HepG2 (cell line): ENCODE data around the gene UST. TPM values are rescaled to one million over a fixed set of nuclear protein-coding genes. Genes with fewer than 3 reads are reported as not detected.

Source experiments
- ATAC-seq: fragments of 200-7000 bp; cut with Tn5 transposase; 3 replicates; pipeline ENCODE4 v1.9.1; 2020; ENCODE audit warnings: mild to moderate bottlenecking, moderate library complexity
- BruUV-seq: library from RNA; stranded (reverse); fragments of 400-500 nt; replicated peaks from 2 replicates; lab custom pipeline; 2021; lab: Mats Ljungman, UMichigan
- CTCF ChIA-PET: fragments of 300-600 bp; formaldehyde crosslinking; extraction: SDS; loops from one replicate; lab custom pipeline; 2021; ENCODE audit warnings: low total read pairs, inconsistent platforms, low intra/inter-chr PET ratio; lab: Yijun Ruan, JAX
- POLR2A ChIA-PET: fragments of 350-600 bp; sonication (Branson Sonifier 250); formaldehyde crosslinking; loops from one replicate; lab custom pipeline; 2020; ENCODE audit warnings: antibody characterized with exemption, inconsistent platforms; lab: Yijun Ruan, JAX
- DNase-seq: peaks from one replicate; pipeline ENCODE4 v3.0.0-alpha.2; 2015; ENCODE audit warnings: low spot score
- FAIRE-seq: peaks from 3 replicates; lab custom pipeline; 2011; peaks lifted over from hg19 to GRCh38; lab: Jason Lieb, UNC
- H2AFZ ChIP-seq: one replicate; pipeline ENCODE4 v1.6.1; 2011; ENCODE audit warnings: low read length, inconsistent platforms
- H3K27ac ChIP-seq: fragments of 300-600 bp; 3 replicates; pipeline ENCODE4 v1.8.0; 2011; ENCODE audit warnings: mixed run types, mild to moderate bottlenecking, mixed read lengths, low read length, inconsistent platforms; ENCODE audit not compliant: insufficient read depth; ENCODE audit errors: extremely low read length
- H3K27me3 ChIP-seq, 2 experiments: fragments of 200-600 bp in 1 of 2; 2 replicates in 1 of 2; 3 replicates in 1 of 2; pipeline versions ENCODE4 v1.6.0 to v1.8.0; 2011; ENCODE audit warnings: low read length in 2 of 2, mild to moderate bottlenecking in 2 of 2, moderate library complexity in 2 of 2, inconsistent platforms in 1 of 2; ENCODE audit not compliant: insufficient read depth in 2 of 2, control insufficient read depth in 1 of 2
- H3K36me3 ChIP-seq, 2 experiments: fragments of 200-600 bp in 1 of 2; replicated peaks in 1 of 2; 2 replicates in 1 of 2; 3 replicates in 1 of 2; pipeline versions ENCODE4 v1.5.1 to v1.8.0; 2011; ENCODE audit warnings: low read length in 2 of 2, inconsistent platforms in 1 of 2; ENCODE audit not compliant: insufficient read depth in 2 of 2, control insufficient read depth in 1 of 2
- H3K4me1 ChIP-seq: 2 replicates; pipeline ENCODE4 v1.5.1; 2012; ENCODE audit warnings: low read length, inconsistent platforms; ENCODE audit not compliant: insufficient read depth
- H3K4me2 ChIP-seq: 2 replicates; pipeline ENCODE4 v1.6.0; 2011; ENCODE audit warnings: low read depth, low read length, inconsistent platforms
- H3K4me3 ChIP-seq, 3 experiments: fragments of 200-600 bp in 1 of 3; sonication (generic), shearing (Covaris generic) in 1 of 3; replicated peaks in 1 of 3; 2 replicates each; pipeline ENCODE4 v1.5.1; 2011 to 2016; ENCODE audit warnings: low read length in 3 of 3, inconsistent platforms in 2 of 3, low read depth in 2 of 3, mild to moderate bottlenecking in 2 of 3, control low read depth in 1 of 3, mixed read lengths in 1 of 3; ENCODE audit not compliant: insufficient read depth in 1 of 3
- H3K79me2 ChIP-seq: one replicate; pipeline ENCODE4 v1.6.1; 2011; ENCODE audit warnings: low read length, inconsistent platforms; ENCODE audit not compliant: insufficient read depth
- H3K9ac ChIP-seq: 2 replicates; pipeline ENCODE4 v1.6.0; 2011; ENCODE audit warnings: mild to moderate bottlenecking, low read depth, low read length, inconsistent platforms; ENCODE audit not compliant: insufficient read depth
- H3K9me3 ChIP-seq: 2 replicates; pipeline ENCODE4 v1.5.1; 2012; ENCODE audit warnings: mild to moderate bottlenecking, low read length
- H4K20me1 ChIP-seq: 2 replicates; pipeline ENCODE4 v1.6.0; 2011; ENCODE audit warnings: inconsistent platforms, mild to moderate bottlenecking, low read length, moderate library complexity; ENCODE audit not compliant: insufficient read depth
- BHLHE40 ChIP-seq: IDR thresholded peaks from 2 replicates; pipeline ENCODE4 v1.6.1; 2011; ENCODE audit warnings: low read length, improper control_type of control experiment
- GATAD1 ChIP-seq: IDR thresholded peaks from 2 replicates; pipeline ENCODE4 v1.6.1; 2016; ENCODE audit warnings: missing genetic modification reagents, missing compliant biosample characterization
- HMGXB3 ChIP-seq: sonication (generic); formaldehyde crosslinking; IDR thresholded peaks from 2 replicates; pipeline ENCODE4 v1.4.0; 2020; ENCODE audit warnings: missing genetic modification reagents, borderline replicate concordance
- NFKB2 ChIP-seq: sonication (generic); formaldehyde crosslinking; IDR thresholded peaks from 2 replicates; pipeline ENCODE4 v1.4.0; 2020; ENCODE audit warnings: missing genetic modification reagents, borderline replicate concordance
- NR2F2 ChIP-seq: IDR thresholded peaks from 2 replicates; pipeline ENCODE4 v1.6.1; 2012; ENCODE audit warnings: low read depth, inconsistent platforms, borderline replicate concordance
- ZNF333 ChIP-seq: sonication (generic); formaldehyde crosslinking; IDR thresholded peaks from 2 replicates; pipeline ENCODE4 v1.4.0; 2020; ENCODE audit warnings: mild to moderate bottlenecking, missing genetic modification reagents, borderline replicate concordance
- ZNF512B ChIP-seq: sonication (generic); formaldehyde crosslinking; IDR thresholded peaks from 2 replicates; pipeline ENCODE4 v1.5.1; 2020; ENCODE audit warnings: missing genetic modification reagents, mild to moderate bottlenecking, borderline replicate concordance
- ZNF549 ChIP-seq: sonication (generic); formaldehyde crosslinking; IDR thresholded peaks from 2 replicates; pipeline ENCODE4 v1.5.0; 2020; ENCODE audit warnings: missing genetic modification reagents
- WGBS: methylation state at CpG from one replicate; pipeline ENCODE4 v1.1.6; 2017; ENCODE audit warnings: low lambda C conversion rate; 5-methylcytosine and 5-hydroxymethylcytosine counted together
- in situ Hi-C: cut with HindIII; loops from 2 replicates; pipeline ENCODE4 v1.10.0; 2017; ENCODE audit warnings: low pct_unique_long_range_greater_than_20kb; ENCODE audit not compliant: extremely low pct_ligation_motif_present
- intact Hi-C: fragments of 100-400 bp; cut with micrococcal nuclease; formaldehyde crosslinking; loops from one replicate; pipeline ENCODE4 v1.10.0; 2022; ENCODE audit not compliant: unreplicated experiment
- polyA plus RNA-seq, 8 experiments: library from polyadenylated mRNA; depleted of rRNA in 3 of 8; stranded (reverse) in 7 of 8; unstranded in 1 of 8; fragments of >200 nt; fragmentation: Illumina TruSeq in 4 of 8; extraction: Trizol in 4 of 8; gene quantifications; 2 replicates each; pipeline versions ENCODE4 v1.2.1 to v1.2.3, GENCODE V29; 2011 to 2016; ENCODE audit warnings: low read depth in 4 of 8, missing spikeins in 1 of 8, mixed read lengths in 1 of 8; ENCODE audit not compliant: insufficient read depth in 1 of 8
- total RNA-seq, 5 experiments: library from RNA; depleted of rRNA; stranded (reverse); fragments of >200 nt; fragmentation: Illumina TruSeq; extraction: Trizol; gene quantifications; 2 replicates each; pipeline ENCODE4 v1.2.3, GENCODE V29; 2016; ENCODE audit warnings: low read depth in 1 of 5
- TF ChIP-seq, protein P1 (sequence below): sonication (generic); formaldehyde crosslinking; IDR thresholded peaks from 2 replicates; pipeline ENCODE4 v1.4.0; 2020; ENCODE audit warnings: missing genetic modification reagents

The UST gene
- total and polyA plus RNA-seq, 2 of the 13 experiments (the other 11 are each of a cell fraction or from before 2014, with no cell fraction given): 0.27 TPM; not detected in 1

DNA sequence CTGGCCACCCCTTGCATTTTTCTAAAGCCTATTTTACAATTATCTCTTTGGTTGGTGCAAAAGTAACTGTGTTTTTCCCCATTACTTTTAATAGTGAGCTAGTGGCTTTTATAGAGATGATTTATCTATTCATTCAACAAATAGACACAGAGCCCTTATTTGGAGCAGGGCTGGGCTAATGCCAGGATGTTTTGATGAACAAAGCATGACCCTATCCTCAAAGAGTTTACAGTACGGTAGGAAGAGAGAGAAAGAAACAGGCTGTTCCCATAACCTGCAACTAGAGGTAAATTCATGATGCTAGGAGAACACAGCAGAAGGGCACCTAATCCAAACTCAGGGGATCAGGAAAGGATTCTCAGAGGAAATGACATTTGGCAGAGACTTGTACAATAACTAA, 37.3 kb upstream of the UST start:
- H3K27ac ChIP-seq: no peak overlapping the region
- 0% methylated on average over 1 of the region's 1 CpG for WGBS
- ChIA-PET POLR2A (no interaction called here), CTCF (no interaction called here)
- H3K79me2 ChIP-seq: no peaks in the 10 kb centered on the region
- H3K9me3 ChIP-seq: peaks cover 12% of the 10 kb centered on the region
- H3K9ac ChIP-seq: no peak overlapping the region
- no peak overlapping the region for H3K4me2 ChIP-seq
- in situ Hi-C loops (no loop called here), intact Hi-C loops (no loop called here)
- H3K4me1 ChIP-seq: no peaks in the 10 kb centered on the region
- FAIRE-seq (no peak), DNase-seq (no peak), ATAC-seq (no peak)
- no peaks in the 10 kb centered on the region for H3K36me3 ChIP-seq
- no peaks in the 10 kb centered on the region for H3K27me3 ChIP-seq
- no peak overlapping the region for H3K4me3 ChIP-seq
- no TSS peak for BruUV-seq
- no peak for TF ChIP-seq ZNF512B (CRISPR knock-in tag)
- H2AFZ ChIP-seq: no peak overlapping the region
- no peaks in the 10 kb centered on the region for H4K20me1 ChIP-seq

DNA sequence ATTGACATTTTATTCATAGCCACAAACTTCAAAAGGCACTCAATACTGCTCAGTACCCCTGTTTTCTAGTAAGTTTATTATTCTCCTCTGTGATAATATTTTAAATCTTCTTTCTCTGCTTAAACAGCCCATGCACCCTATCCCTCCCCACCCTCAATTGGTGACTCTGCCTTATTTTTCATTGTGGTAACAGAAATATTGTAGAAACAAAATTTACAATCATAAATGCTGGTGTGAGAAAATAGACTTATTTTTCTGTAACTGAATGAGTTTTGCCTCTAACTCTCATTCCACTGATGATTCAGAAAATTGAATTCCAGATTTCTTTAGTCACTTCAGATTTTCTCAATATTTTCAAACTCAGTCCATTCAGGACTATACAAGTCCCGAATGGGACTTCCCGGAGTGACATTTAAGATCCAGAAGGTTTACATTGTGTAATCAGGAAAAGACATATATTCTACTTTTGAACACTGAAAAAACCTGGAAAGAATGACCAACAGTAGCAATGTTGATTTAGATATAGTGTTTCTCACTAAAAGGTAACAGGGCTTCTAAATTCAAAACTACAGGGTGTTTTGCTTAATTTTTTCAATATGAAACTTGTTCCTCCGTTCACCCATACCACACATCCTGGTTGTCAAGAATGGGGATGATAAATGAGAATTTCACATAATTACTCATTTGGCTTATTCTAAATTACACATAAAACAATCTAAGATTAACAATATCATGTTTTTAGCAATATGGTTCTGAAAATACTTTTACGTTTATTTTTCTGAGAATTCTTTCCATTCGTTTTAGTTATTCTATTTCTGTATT, 34.8 kb upstream of the UST start:
- no peak for DNase-seq
- Histone ChIP-seq H3K9ac (no peak overlapping the region), H3K4me1 (no peaks in the 10 kb centered on the region), H3K79me2 (no peaks in the 10 kb centered on the region), H3K27me3 (no peaks in the 10 kb centered on the region; a peak in 1 of 5 replicates), H3K27ac (no peak overlapping the region), H4K20me1 (no peaks in the 10 kb centered on the region), H3K4me2 (no peak overlapping the region), H3K4me3 (no peak overlapping the region), H3K36me3 (no peaks in the 10 kb centered on the region), H3K9me3 (peaks cover 12% of the 10 kb centered on the region), H2AFZ (no peak overlapping the region)
- in situ Hi-C loops: no loop called here
- CTCF ChIA-PET: no interaction called here
- 1% methylated on average over 5 of the region's 5 CpGs for WGBS
- POLR2A ChIA-PET: no interaction called here
- FAIRE-seq: no peak
- intact Hi-C loops: no loop called here
- no peak for ATAC-seq
- no TSS peak for BruUV-seq
- TF ChIP-seq GATAD1 (CRISPR knock-in tag) (no peak), ZNF333 (no peak), NFKB2 (CRISPR knock-in tag) (no peak), ZNF549 (CRISPR knock-in tag) (no peak), HMGXB3 (CRISPR knock-in tag) (no peak), NR2F2 (no peak), BHLHE40 (no peak)
- TF ChIP-seq, protein P1, sequence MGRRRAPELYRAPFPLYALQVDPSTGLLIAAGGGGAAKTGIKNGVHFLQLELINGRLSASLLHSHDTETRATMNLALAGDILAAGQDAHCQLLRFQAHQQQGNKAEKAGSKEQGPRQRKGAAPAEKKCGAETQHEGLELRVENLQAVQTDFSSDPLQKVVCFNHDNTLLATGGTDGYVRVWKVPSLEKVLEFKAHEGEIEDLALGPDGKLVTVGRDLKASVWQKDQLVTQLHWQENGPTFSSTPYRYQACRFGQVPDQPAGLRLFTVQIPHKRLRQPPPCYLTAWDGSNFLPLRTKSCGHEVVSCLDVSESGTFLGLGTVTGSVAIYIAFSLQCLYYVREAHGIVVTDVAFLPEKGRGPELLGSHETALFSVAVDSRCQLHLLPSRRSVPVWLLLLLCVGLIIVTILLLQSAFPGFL: no peak
